PC-9 (cell line): Measurements from ENCODE around the gene TNNI3K. TPM values are rescaled to one million over a fixed set of nuclear protein-coding genes. Genes with fewer than 3 reads are reported as not detected.

Source experiments
- BruUV-seq: library from RNA; stranded (reverse); fragments of 400-500 nt; replicated peaks from 2 replicates; lab custom pipeline; 2021; lab: Mats Ljungman, UMichigan
- CTCF ChIA-PET: fragments of 300-600 bp; sonication (Branson Sonifier 250); formaldehyde crosslinking; loops from one replicate; lab custom pipeline; 2022; ENCODE audit warnings: antibody characterized with exemption; lab: Charles Lee
- POLR2A ChIA-PET: fragments of 300-600 bp; sonication (Branson Sonifier 250); formaldehyde crosslinking; loops from one replicate; lab custom pipeline; 2022; ENCODE audit warnings: antibody characterized with exemption; ENCODE audit not compliant: unreplicated experiment; lab: Charles Lee
- DNase-seq, 2 experiments: peaks; one replicate each; pipeline versions ENCODE4 v3.0.0 to v3.0.0-alpha.2; 2015 to 2022; ENCODE audit warnings: mixed read lengths in 1 of 2
- H2AFZ ChIP-seq: fragments of 200-600 bp; sonication (generic); 2 replicates; pipeline ENCODE4 v1.8.1; 2017; ENCODE audit warnings: antibody characterized with exemption
- H3F3A ChIP-seq: fragments of 200-600 bp; sonication (generic); 2 replicates; pipeline ENCODE4 v1.8.1; 2017; ENCODE audit warnings: antibody characterized with exemption, mild to moderate bottlenecking, low read depth; ENCODE audit not compliant: insufficient read depth
- H3K27ac ChIP-seq: fragments of 200-600 bp; sonication (generic); 2 replicates; pipeline ENCODE4 v1.6.1; 2016; ENCODE audit warnings: mixed run types
- H3K27me3 ChIP-seq: fragments of 200-600 bp; sonication (generic); 2 replicates; pipeline ENCODE4 v1.6.1; 2016; ENCODE audit warnings: low read depth, mixed run types; ENCODE audit not compliant: insufficient read depth
- H3K36me3 ChIP-seq: fragments of 200-600 bp; sonication (generic); 2 replicates; pipeline ENCODE4 v1.6.1; 2016; ENCODE audit warnings: low read depth, mixed run types
- H3K4me1 ChIP-seq: fragments of 200-600 bp; sonication (generic); replicated peaks from 2 replicates; pipeline ENCODE4 v1.6.1; 2016; ENCODE audit warnings: mixed run types; ENCODE audit not compliant: insufficient read depth
- H3K4me2 ChIP-seq: fragments of 200-600 bp; sonication (generic); 2 replicates; pipeline ENCODE4 v1.6.1; 2017; ENCODE audit warnings: mixed run types
- H3K4me3 ChIP-seq: fragments of 200-600 bp; sonication (generic); 2 replicates; pipeline ENCODE4 v1.6.1; 2016; ENCODE audit warnings: mixed run types
- H3K79me2 ChIP-seq: fragments of 200-600 bp; sonication (generic); 2 replicates; pipeline ENCODE4 v1.6.1; 2017; ENCODE audit warnings: low read depth, mixed run types
- H3K9me2 ChIP-seq: fragments of 200-600 bp; sonication (generic); 2 replicates; pipeline ENCODE4 v1.8.1; 2017; ENCODE audit warnings: mild to moderate bottlenecking; ENCODE audit not compliant: insufficient read depth
- H3K9me3 ChIP-seq: fragments of 200-600 bp; sonication (generic); 2 replicates; pipeline ENCODE4 v1.8.1; 2016; ENCODE audit warnings: low read depth; ENCODE audit not compliant: insufficient read depth
- H4K20me1 ChIP-seq: fragments of 200-600 bp; sonication (generic); 2 replicates; pipeline ENCODE4 v1.8.1; 2017; ENCODE audit not compliant: insufficient read depth
- EZH2 ChIP-seq: fragments of 200-600 bp; sonication (generic); IDR thresholded peaks from 2 replicates; pipeline ENCODE4 v1.8.0; 2017; ENCODE audit warnings: antibody characterized with exemption, low read depth
- intact Hi-C: fragments of 100-400 bp; cut with micrococcal nuclease; formaldehyde crosslinking; loops from one replicate; pipeline ENCODE4 v1.10.0; 2022; ENCODE audit not compliant: unreplicated experiment
- total RNA-seq: library from RNA; stranded (reverse); gene quantifications from 2 replicates; pipeline ENCODE4 v1.2.3, GENCODE V29; 2021
- TF ChIP-seq, protein P1 (sequence below): fragments of 200-600 bp; sonication (generic); conservative IDR thresholded peaks from 2 replicates; pipeline ENCODE4 v1.6.1; 2017; ENCODE audit warnings: mixed run types, antibody characterized with exemption, mild to moderate bottlenecking, moderate library complexity

The TNNI3K gene
- total RNA-seq, 1 experiment from 2014 or later, result 1.4 TPM

DNA sequence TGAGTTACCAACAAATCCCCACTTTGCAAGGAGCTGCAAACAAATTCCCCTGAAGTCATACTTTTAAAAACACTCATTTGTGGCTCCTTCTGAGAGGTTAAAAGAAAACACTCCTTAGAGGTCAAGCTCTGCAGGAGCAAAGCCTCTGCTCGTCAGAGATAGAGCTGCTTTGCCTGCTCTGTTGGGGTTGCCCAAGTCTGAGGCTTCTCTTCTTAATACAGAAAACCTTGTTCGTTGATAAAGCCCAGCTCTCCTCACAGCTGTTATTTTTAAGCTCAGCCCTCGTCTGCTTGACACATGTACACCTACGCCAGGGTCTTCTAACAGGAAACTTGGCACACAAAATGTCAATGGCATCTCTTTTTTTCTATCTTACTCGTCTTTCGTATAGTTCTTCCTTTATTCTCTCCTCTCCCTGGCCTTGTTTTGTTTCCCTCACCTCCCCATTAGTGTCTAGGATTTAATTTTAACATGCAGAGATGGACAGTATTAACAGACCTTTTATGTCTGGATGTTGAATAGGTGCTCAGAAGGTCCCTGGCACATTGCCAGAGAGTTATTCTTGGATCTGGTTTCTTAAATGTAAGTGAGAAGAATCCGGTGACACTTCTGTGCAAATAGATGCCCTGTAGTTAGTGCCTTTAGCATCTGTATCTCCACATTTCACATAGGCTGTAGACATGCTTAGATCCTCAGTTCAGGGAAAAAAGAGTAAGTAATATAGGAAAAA lies 191.2 kb downstream of the TNNI3K start:
- Histone ChIP-seq H4K20me1 (no peaks in the 10 kb centered on the region), H3K4me3 (no peak overlapping the region), H3K4me2 (no peak overlapping the region), H3K27me3 (no peaks in the 10 kb centered on the region), H3K36me3 (no peaks in the 10 kb centered on the region), H3K9me3 (no peaks in the 10 kb centered on the region), H2AFZ (no peak overlapping the region), H3K9me2 (no peaks in the 10 kb centered on the region), H3K79me2 (no peaks in the 10 kb centered on the region), H3K4me1 (no peaks in the 10 kb centered on the region), H3K27ac (no peak overlapping the region), H3F3A (no peaks in the 10 kb centered on the region)
- TF ChIP-seq, protein P1, sequence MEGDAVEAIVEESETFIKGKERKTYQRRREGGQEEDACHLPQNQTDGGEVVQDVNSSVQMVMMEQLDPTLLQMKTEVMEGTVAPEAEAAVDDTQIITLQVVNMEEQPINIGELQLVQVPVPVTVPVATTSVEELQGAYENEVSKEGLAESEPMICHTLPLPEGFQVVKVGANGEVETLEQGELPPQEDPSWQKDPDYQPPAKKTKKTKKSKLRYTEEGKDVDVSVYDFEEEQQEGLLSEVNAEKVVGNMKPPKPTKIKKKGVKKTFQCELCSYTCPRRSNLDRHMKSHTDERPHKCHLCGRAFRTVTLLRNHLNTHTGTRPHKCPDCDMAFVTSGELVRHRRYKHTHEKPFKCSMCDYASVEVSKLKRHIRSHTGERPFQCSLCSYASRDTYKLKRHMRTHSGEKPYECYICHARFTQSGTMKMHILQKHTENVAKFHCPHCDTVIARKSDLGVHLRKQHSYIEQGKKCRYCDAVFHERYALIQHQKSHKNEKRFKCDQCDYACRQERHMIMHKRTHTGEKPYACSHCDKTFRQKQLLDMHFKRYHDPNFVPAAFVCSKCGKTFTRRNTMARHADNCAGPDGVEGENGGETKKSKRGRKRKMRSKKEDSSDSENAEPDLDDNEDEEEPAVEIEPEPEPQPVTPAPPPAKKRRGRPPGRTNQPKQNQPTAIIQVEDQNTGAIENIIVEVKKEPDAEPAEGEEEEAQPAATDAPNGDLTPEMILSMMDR, result no peak
- no peak for TF ChIP-seq EZH2
- ChIA-PET CTCF (no interaction called here), POLR2A (no interaction called here)
- BruUV-seq, result no TSS peak
- intact Hi-C loops, result no loop called here
- DNase-seq, result no peak

DNA sequence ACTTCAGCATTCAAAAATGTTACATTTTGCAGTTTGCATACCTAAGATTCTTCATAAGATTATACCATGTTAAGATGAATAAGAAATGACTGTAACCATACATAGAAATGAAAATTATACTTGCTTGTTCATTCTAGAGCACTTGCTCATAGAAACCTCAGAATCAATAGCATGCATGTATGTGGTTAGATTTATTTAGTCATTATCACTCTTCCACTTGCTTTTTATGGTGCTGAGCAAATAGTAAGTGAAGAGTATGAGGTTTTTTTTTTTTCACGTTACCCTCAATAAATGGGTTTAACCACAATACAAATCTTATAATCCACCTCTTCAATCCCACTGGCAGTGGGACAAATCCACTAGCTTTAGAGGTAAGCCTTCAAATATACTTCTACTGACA lies 192.5 kb downstream of the TNNI3K start:
- Histone ChIP-seq H3K4me3 (no peak overlapping the region), H3F3A (no peaks in the 10 kb centered on the region), H3K4me2 (no peak overlapping the region), H3K79me2 (no peaks in the 10 kb centered on the region), H3K4me1 (no peaks in the 10 kb centered on the region), H3K9me3 (no peaks in the 10 kb centered on the region), H3K36me3 (no peaks in the 10 kb centered on the region), H3K27me3 (no peaks in the 10 kb centered on the region), H3K27ac (no peak overlapping the region), H2AFZ (no peak overlapping the region), H4K20me1 (no peaks in the 10 kb centered on the region), H3K9me2 (no peaks in the 10 kb centered on the region)
- ChIA-PET CTCF (no interaction called here), POLR2A (no interaction called here)
- DNase-seq, result no peak
- TF ChIP-seq EZH2, result no peak
- TF ChIP-seq, protein P1, result no peak
- BruUV-seq, result no TSS peak
- intact Hi-C loops, result no loop called here

DNA sequence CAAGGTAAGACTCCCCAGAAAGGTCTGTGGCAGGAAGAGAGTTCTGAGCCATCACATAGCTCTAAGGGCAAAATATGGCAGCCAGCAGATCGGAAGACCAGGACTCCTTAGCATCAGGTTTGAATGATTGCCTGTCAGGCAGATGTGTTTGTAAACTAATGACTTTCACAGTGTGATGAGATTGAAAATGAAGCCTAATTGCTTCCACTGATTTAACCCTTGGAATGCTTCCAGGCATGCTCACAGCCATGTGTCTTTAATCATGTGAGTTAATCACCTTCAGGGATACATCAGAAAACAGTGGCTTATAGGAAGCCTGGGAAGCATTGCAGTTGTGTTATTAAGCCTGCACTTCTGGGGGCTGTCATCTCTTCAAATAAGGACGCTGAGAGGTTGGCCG lies 194.4 kb downstream of the TNNI3K start:
- no peaks in the 10 kb centered on the region for H3K36me3 ChIP-seq
- no TSS peak for BruUV-seq
- CTCF ChIA-PET, result no interaction called here
- DNase-seq, result no peak
- no peak overlapping the region for H3K4me3 ChIP-seq
- POLR2A ChIA-PET, result no interaction called here
- no peaks in the 10 kb centered on the region for H3K9me2 ChIP-seq
- no peaks in the 10 kb centered on the region for H3F3A ChIP-seq
- no peaks in the 10 kb centered on the region for H4K20me1 ChIP-seq
- no peak overlapping the region for H3K27ac ChIP-seq
- H2AFZ ChIP-seq, result no peak overlapping the region
- H3K27me3 ChIP-seq, result no peaks in the 10 kb centered on the region
- H3K79me2 ChIP-seq, result no peaks in the 10 kb centered on the region
- H3K4me2 ChIP-seq, result no peak overlapping the region
- TF ChIP-seq, protein P1, result no peak
- no peak for TF ChIP-seq EZH2
- no peaks in the 10 kb centered on the region for H3K9me3 ChIP-seq
- intact Hi-C loops, result no loop called here
- H3K4me1 ChIP-seq, result no peaks in the 10 kb centered on the region
